Measurements from ENCODE around the gene NDUFAF7.
"Not testable (repeated sequence)": the region's sequence is repeated elsewhere in the genome, so short reads cannot be mapped to it uniquely, and the experiment has no call there.

NDUFAF7 gene

GRCh38 chr2:37219046-37219445, 12.4 kb upstream of the NDUFAF7 start:
- DNase-seq, result no peak

- DNase-seq, result no peak
Observed at GRCh38 chr2:37223131-37223530, 8.3 kb upstream of the NDUFAF7 start.

GRCh38 chr2:37224063-37224462, 7.4 kb upstream of the NDUFAF7 start:
- no peak for DNase-seq

- not testable (repeated sequence) for DNase-seq
Observed at GRCh38 chr2:37225129-37225528, 6.3 kb upstream of the NDUFAF7 start.

- DNase-seq, result no peak
Observed at GRCh38 chr2:37226863-37227262, 4.6 kb upstream of the NDUFAF7 start.

GRCh38 chr2:37228788-37229187, 2.7 kb upstream of the NDUFAF7 start:
- no peak for DNase-seq

GRCh38 chr2:37230581-37230980, 877 bp upstream of the NDUFAF7 start:
- DNase-seq, result no peak

GRCh38 chr2:37232131-37232933, 874 bp downstream of the NDUFAF7 start:
- no peak for DNase-seq

GRCh38 chr2:37243435-37243834, 12.0 kb downstream of the NDUFAF7 start:
- DNase-seq, result no peak

- DNase-seq, result no peak
Observed at GRCh38 chr2:37244017-37244416, 12.6 kb downstream of the NDUFAF7 start.

- no peak for DNase-seq
Observed at GRCh38 chr2:37244755-37245154, 13.3 kb downstream of the NDUFAF7 start.

GRCh38 chr2:37246205-37246604, 14.7 kb downstream of the NDUFAF7 start:
- DNase-seq, result no peak

GRCh38 chr2:37250869-37251740, 19.6 kb downstream of the NDUFAF7 start:
- DNase-seq, result no peak

- no peak for DNase-seq
Observed at GRCh38 chr2:37262522-37262921, 31.1 kb downstream of the NDUFAF7 start.

- no peak for DNase-seq
Observed at GRCh38 chr2:37263839-37264238, 32.4 kb downstream of the NDUFAF7 start.

GRCh38 chr2:37267685-37268084, 36.2 kb downstream of the NDUFAF7 start:
- no peak for DNase-seq

- no peak for DNase-seq
Observed at GRCh38 chr2:37268111-37268510, 36.7 kb downstream of the NDUFAF7 start.

GRCh38 chr2:37271376-37272067, 40.1 kb downstream of the NDUFAF7 start:
- no peak for DNase-seq

GRCh38 chr2:37274359-37274965, 43.0 kb downstream of the NDUFAF7 start:
- DNase-seq, result no peak

GRCh38 chr2:37276291-37276690, 44.8 kb downstream of the NDUFAF7 start:
- no peak for DNase-seq

- no peak for DNase-seq
Observed at GRCh38 chr2:37281916-37282315, 50.5 kb downstream of the NDUFAF7 start.

- no peak for DNase-seq
Observed at GRCh38 chr2:37282746-37283145, 51.3 kb downstream of the NDUFAF7 start.

GRCh38 chr2:37283207-37283606, 51.7 kb downstream of the NDUFAF7 start:
- DNase-seq, result no peak
